ENCODE data around the gene BEAN1. TPM values are rescaled to one million over a fixed set of nuclear protein-coding genes. Genes with fewer than 3 reads are reported as not detected.

The BEAN1 gene
- total and polyA plus RNA-seq, 2 experiments from 2014 or later = 0.07 to 0.10 TPM

DNA sequence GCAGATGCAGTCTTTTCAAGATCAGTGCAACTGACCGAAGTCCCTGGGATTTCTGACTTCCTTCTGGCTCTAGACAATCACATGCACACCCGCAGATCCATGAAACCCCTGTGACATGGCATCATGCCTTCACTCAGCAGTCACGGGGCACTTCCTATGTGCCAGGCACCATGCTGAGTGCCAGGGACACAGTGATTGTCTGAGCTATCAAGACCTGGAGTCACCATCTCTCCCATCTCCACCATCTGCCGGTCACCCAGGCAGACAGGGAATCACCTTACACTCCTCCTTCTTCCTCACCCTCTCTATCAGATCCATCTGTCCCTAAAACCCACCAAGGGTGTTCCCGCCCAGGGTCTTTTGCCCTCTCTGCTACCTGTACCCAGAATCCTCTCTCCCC, 5.3 kb downstream of the BEAN1 start:
- ATAC-seq (no peak), DNase-seq (ENCODE audit: low spot score) (no peak)
- no peak overlapping the region for H3K4me3 ChIP-seq
- no peaks in the 10 kb centered on the region for H3K36me3 Mint-ChIP-seq (ENCODE audit: low read depth)
- H3K27me3 Mint-ChIP-seq (ENCODE audit: insufficient read depth, low read depth, poor library complexity) = peaks cover 48% of the 10 kb centered on the region
- H4K20me1 ChIP-seq (replicated peaks; ENCODE audit: insufficient read depth) = no peaks in the 10 kb centered on the region
- H3K9me3 Mint-ChIP-seq = no peaks in the 10 kb centered on the region
- TF ChIP-seq, protein P1, sequence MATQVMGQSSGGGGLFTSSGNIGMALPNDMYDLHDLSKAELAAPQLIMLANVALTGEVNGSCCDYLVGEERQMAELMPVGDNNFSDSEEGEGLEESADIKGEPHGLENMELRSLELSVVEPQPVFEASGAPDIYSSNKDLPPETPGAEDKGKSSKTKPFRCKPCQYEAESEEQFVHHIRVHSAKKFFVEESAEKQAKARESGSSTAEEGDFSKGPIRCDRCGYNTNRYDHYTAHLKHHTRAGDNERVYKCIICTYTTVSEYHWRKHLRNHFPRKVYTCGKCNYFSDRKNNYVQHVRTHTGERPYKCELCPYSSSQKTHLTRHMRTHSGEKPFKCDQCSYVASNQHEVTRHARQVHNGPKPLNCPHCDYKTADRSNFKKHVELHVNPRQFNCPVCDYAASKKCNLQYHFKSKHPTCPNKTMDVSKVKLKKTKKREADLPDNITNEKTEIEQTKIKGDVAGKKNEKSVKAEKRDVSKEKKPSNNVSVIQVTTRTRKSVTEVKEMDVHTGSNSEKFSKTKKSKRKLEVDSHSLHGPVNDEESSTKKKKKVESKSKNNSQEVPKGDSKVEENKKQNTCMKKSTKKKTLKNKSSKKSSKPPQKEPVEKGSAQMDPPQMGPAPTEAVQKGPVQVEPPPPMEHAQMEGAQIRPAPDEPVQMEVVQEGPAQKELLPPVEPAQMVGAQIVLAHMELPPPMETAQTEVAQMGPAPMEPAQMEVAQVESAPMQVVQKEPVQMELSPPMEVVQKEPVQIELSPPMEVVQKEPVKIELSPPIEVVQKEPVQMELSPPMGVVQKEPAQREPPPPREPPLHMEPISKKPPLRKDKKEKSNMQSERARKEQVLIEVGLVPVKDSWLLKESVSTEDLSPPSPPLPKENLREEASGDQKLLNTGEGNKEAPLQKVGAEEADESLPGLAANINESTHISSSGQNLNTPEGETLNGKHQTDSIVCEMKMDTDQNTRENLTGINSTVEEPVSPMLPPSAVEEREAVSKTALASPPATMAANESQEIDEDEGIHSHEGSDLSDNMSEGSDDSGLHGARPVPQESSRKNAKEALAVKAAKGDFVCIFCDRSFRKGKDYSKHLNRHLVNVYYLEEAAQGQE (IDR thresholded peaks at IDR 0.05; ENCODE audit: unreplicated experiment) = no peak
- TF ChIP-seq CREB1 (CRISPR knock-in tag; IDR thresholded peaks at IDR 0.05; ENCODE audit: low read depth) (no peak), STAT1 (IDR thresholded peaks at IDR 0.05; ENCODE audit: unreplicated experiment) (no peak), JUNB (IDR thresholded peaks at IDR 0.05; ENCODE audit: unreplicated experiment) (no peak), ZNF331 (CRISPR knock-in tag; IDR thresholded peaks at IDR 0.05; ENCODE audit: low read depth) (no peak), NANOG (IDR thresholded peaks at IDR 0.05; ENCODE audit: borderline replicate concordance) (no peak), ZNF114 (CRISPR knock-in tag; IDR thresholded peaks at IDR 0.05) (no peak), EZH2 (IDR thresholded peaks at IDR 0.05; ENCODE audit: low read depth, unreplicated experiment) (no peak), POLR2AphosphoS5 (IDR thresholded peaks at IDR 0.05; ENCODE audit: low read depth) (no peak), EZH2phosphoT487 (IDR thresholded peaks at IDR 0.05; ENCODE audit: unreplicated experiment) (no peak)
- TF ChIP-seq, protein P2, sequence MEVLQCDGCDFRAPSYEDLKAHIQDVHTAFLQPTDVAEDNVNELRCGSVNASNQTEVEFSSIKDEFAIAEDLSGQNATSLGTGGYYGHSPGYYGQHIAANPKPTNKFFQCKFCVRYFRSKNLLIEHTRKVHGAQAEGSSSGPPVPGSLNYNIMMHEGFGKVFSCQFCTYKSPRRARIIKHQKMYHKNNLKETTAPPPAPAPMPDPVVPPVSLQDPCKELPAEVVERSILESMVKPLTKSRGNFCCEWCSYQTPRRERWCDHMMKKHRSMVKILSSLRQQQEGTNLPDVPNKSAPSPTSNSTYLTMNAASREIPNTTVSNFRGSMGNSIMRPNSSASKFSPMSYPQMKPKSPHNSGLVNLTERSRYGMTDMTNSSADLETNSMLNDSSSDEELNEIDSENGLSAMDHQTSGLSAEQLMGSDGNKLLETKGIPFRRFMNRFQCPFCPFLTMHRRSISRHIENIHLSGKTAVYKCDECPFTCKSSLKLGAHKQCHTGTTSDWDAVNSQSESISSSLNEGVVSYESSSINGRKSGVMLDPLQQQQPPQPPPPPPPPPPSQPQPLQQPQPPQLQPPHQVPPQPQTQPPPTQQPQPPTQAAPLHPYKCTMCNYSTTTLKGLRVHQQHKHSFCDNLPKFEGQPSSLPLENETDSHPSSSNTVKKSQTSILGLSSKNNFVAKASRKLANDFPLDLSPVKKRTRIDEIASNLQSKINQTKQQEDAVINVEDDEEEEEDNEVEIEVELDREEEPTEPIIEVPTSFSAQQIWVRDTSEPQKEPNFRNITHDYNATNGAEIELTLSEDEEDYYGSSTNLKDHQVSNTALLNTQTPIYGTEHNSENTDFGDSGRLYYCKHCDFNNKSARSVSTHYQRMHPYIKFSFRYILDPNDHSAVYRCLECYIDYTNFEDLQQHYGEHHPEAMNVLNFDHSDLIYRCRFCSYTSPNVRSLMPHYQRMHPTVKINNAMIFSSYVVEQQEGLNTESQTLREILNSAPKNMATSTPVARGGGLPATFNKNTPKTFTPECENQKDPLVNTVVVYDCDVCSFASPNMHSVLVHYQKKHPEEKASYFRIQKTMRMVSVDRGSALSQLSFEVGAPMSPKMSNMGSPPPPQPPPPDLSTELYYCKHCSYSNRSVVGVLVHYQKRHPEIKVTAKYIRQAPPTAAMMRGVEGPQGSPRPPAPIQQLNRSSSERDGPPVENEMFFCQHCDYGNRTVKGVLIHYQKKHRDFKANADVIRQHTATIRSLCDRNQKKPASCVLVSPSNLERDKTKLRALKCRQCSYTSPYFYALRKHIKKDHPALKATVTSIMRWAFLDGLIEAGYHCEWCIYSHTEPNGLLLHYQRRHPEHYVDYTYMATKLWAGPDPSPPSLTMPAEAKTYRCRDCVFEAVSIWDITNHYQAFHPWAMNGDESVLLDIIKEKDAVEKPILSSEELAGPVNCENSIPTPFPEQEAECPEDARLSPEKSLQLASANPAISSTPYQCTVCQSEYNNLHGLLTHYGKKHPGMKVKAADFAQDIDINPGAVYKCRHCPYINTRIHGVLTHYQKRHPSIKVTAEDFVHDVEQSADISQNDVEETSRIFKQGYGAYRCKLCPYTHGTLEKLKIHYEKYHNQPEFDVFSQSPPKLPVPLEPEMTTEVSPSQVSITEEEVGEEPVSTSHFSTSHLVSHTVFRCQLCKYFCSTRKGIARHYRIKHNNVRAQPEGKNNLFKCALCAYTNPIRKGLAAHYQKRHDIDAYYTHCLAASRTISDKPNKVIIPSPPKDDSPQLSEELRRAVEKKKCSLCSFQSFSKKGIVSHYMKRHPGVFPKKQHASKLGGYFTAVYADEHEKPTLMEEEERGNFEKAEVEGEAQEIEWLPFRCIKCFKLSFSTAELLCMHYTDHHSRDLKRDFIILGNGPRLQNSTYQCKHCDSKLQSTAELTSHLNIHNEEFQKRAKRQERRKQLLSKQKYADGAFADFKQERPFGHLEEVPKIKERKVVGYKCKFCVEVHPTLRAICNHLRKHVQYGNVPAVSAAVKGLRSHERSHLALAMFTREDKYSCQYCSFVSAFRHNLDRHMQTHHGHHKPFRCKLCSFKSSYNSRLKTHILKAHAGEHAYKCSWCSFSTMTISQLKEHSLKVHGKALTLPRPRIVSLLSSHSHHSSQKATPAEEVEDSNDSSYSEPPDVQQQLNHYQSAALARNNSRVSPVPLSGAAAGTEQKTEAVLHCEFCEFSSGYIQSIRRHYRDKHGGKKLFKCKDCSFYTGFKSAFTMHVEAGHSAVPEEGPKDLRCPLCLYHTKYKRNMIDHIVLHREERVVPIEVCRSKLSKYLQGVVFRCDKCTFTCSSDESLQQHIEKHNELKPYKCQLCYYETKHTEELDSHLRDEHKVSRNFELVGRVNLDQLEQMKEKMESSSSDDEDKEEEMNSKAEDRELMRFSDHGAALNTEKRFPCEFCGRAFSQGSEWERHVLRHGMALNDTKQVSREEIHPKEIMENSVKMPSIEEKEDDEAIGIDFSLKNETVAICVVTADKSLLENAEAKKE (CRISPR knock-in tag; IDR thresholded peaks at IDR 0.05) = no peak
- TF ChIP-seq, protein P3, sequence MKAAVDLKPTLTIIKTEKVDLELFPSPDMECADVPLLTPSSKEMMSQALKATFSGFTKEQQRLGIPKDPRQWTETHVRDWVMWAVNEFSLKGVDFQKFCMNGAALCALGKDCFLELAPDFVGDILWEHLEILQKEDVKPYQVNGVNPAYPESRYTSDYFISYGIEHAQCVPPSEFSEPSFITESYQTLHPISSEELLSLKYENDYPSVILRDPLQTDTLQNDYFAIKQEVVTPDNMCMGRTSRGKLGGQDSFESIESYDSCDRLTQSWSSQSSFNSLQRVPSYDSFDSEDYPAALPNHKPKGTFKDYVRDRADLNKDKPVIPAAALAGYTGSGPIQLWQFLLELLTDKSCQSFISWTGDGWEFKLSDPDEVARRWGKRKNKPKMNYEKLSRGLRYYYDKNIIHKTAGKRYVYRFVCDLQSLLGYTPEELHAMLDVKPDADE (IDR thresholded peaks at IDR 0.05) = no peak
- TF ChIP-seq, protein P4, sequence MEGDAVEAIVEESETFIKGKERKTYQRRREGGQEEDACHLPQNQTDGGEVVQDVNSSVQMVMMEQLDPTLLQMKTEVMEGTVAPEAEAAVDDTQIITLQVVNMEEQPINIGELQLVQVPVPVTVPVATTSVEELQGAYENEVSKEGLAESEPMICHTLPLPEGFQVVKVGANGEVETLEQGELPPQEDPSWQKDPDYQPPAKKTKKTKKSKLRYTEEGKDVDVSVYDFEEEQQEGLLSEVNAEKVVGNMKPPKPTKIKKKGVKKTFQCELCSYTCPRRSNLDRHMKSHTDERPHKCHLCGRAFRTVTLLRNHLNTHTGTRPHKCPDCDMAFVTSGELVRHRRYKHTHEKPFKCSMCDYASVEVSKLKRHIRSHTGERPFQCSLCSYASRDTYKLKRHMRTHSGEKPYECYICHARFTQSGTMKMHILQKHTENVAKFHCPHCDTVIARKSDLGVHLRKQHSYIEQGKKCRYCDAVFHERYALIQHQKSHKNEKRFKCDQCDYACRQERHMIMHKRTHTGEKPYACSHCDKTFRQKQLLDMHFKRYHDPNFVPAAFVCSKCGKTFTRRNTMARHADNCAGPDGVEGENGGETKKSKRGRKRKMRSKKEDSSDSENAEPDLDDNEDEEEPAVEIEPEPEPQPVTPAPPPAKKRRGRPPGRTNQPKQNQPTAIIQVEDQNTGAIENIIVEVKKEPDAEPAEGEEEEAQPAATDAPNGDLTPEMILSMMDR (conservative IDR thresholded peaks at IDR 0.05; ENCODE audit: low read depth in 2 of 2) = no peak
- H3K4me1 Mint-ChIP-seq = peaks cover 37% of the 10 kb centered on the region
- H3K36me3 ChIP-seq (ENCODE audit: insufficient read depth) = no peaks in the 10 kb centered on the region
- H3K79me2 ChIP-seq (replicated peaks; ENCODE audit: insufficient read depth) = no peaks in the 10 kb centered on the region
- no peak overlapping the region for H3K27ac ChIP-seq (ENCODE audit: low read depth)
- H3K27ac Mint-ChIP-seq = no peak overlapping the region
- no peaks in the 10 kb centered on the region for H3F3A ChIP-seq (replicated peaks; ENCODE audit: low read depth)
- H3K4me2 ChIP-seq = no peak overlapping the region
- peaks cover 8% of the 10 kb centered on the region for H3K4me1 ChIP-seq (ENCODE audit: insufficient read depth)
- H3K27me3 ChIP-seq (ENCODE audit: insufficient read depth) = peaks cover 47% of the 10 kb centered on the region
- no peak overlapping the region for H3K4me3 Mint-ChIP-seq
- H2AFZ ChIP-seq = no peak overlapping the region
- no peaks in the 10 kb centered on the region for H3K9me2 ChIP-seq (ENCODE audit: insufficient read depth)

All from GM23338 (cell line).